ENCODE measurements around the gene GPR146. TPM values are rescaled to one million over a fixed set of nuclear protein-coding genes. Genes with fewer than 3 reads are reported as not detected.

GPR146 gene
- total RNA-seq, 1 experiment from 2014 or later, result 0.95 TPM

DNA sequence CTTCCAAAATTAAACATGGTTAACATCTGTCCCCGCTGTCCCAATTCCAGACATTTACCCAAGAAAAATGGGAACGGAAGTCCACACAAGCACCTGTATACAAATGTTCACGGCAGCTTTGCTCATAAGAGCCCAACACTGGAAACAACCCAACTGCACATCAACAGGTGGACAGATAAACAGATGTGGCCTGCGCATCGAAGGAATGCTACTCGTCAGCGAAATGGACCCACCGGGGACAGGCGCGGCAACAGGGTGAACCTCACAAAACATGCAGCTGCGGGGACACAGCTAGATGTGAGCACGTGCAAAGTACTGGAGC lies 20.9 kb downstream of the GPR146 start:
- no peak for DNase-seq (ENCODE audit: low spot score)
- Histone ChIP-seq H3K9me3 (ENCODE audit: low read depth, low read length, poor library complexity, severe bottlenecking) (no peaks in the 10 kb centered on the region), H3K27ac (ENCODE audit: low read depth, low read length, poor library complexity, severe bottlenecking) (no peak overlapping the region), H3K36me3 (ENCODE audit: insufficient read depth, low read length, poor library complexity, severe bottlenecking) (no peaks in the 10 kb centered on the region), H3K27me3 (replicated peaks; ENCODE audit: insufficient read depth, low read depth, low read length, poor library complexity) (no peaks in the 10 kb centered on the region), H3K4me3 (ENCODE audit: low read depth, low read length, poor library complexity, severe bottlenecking) (no peak overlapping the region), H3K4me1 (ENCODE audit: insufficient read depth, low read length, poor library complexity, severe bottlenecking) (peaks cover 16% of the 10 kb centered on the region)
- ChIA-PET CTCF (interaction anchor here (0.5 to 2.4 kb wide), 10 partner anchors 14 to 121 kb away, joined by 3 to 42 read pairs (median 4); partner anchors contain the start of gene GPR146), POLR2A (ENCODE audit: low non-redundant PET) (no interaction called here)
- BruUV-seq (replicated peaks), result no TSS peak
- TF ChIP-seq EZH2 (IDR thresholded peaks at IDR 0.05; ENCODE audit: borderline replicate concordance, low read depth, low read length, poor library complexity, severe bottlenecking), result no peak
- TF ChIP-seq, protein P1, sequence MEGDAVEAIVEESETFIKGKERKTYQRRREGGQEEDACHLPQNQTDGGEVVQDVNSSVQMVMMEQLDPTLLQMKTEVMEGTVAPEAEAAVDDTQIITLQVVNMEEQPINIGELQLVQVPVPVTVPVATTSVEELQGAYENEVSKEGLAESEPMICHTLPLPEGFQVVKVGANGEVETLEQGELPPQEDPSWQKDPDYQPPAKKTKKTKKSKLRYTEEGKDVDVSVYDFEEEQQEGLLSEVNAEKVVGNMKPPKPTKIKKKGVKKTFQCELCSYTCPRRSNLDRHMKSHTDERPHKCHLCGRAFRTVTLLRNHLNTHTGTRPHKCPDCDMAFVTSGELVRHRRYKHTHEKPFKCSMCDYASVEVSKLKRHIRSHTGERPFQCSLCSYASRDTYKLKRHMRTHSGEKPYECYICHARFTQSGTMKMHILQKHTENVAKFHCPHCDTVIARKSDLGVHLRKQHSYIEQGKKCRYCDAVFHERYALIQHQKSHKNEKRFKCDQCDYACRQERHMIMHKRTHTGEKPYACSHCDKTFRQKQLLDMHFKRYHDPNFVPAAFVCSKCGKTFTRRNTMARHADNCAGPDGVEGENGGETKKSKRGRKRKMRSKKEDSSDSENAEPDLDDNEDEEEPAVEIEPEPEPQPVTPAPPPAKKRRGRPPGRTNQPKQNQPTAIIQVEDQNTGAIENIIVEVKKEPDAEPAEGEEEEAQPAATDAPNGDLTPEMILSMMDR (conservative IDR thresholded peaks at IDR 0.05; ENCODE audit: low read depth, low read length), result no peak
- intact Hi-C loops (cut with micrococcal nuclease; ENCODE audit: unreplicated experiment), result loop anchor here (1.0 kb wide), 1 partner anchor 72 kb away; no protein-coding TSS in a partner anchor

DNA sequence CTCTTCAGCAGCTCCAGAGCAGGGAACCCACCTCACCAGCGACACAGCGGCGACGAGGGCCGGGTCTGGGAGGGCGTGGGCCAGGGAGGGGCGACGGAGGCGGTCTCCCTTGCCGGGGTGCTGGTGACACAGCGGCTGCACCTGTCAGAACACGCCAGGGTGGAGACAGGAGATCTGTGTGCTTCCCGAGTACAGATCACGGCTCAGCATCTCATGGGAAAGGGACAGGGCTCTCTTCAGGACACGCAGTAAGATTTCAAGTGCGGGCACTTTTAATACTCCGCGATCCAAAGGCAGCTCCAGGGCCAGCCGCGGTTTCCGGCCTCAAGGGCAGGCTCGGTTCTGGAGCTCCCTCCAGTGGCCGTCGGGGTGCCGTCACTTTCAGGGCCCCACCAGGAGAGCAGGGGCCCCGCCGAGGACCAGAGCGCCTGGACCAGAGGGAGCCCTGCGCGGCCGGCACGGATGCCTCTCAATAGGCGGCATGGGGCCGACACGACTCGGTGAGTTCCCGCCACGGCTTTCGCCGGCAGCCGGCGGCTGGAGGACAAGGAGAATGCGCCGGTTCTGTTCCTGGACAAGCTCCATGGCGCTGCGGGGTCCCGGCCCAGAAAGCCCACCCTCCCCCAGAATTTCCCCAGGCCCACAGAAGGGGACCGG lies 21.4 kb downstream of the GPR146 start:
- no peaks in the 10 kb centered on the region for H3K36me3 ChIP-seq (ENCODE audit: insufficient read depth, low read length, poor library complexity, severe bottlenecking)
- no peaks in the 10 kb centered on the region for H3K9me3 ChIP-seq (ENCODE audit: low read depth, low read length, poor library complexity, severe bottlenecking)
- intact Hi-C loops (cut with micrococcal nuclease; ENCODE audit: unreplicated experiment), result loop anchor here (1.0 kb wide), 1 partner anchor 72 kb away; no protein-coding TSS in a partner anchor
- H3K27me3 ChIP-seq (replicated peaks; ENCODE audit: insufficient read depth, low read depth, low read length, poor library complexity), result no peaks in the 10 kb centered on the region
- DNase-seq (ENCODE audit: low spot score), result peak; percentile 83
- no peak overlapping the region for H3K4me3 ChIP-seq (ENCODE audit: low read depth, low read length, poor library complexity, severe bottlenecking)
- H3K4me1 ChIP-seq (ENCODE audit: insufficient read depth, low read length, poor library complexity, severe bottlenecking), result peaks cover 11% of the 10 kb centered on the region
- CTCF ChIA-PET, result interaction anchor here (0.5 to 2.4 kb wide), 11 partner anchors 14 to 122 kb away, joined by 3 to 42 read pairs (median 4); partner anchors contain the start of gene GPR146
- POLR2A ChIA-PET (ENCODE audit: low non-redundant PET), result interaction anchor here (0.6 kb wide), 1 partner anchor 25 kb away, joined by 9 read pairs; no protein-coding TSS in a partner anchor
- H3K27ac ChIP-seq (ENCODE audit: low read depth, low read length, poor library complexity, severe bottlenecking), result no peak overlapping the region
- no TSS peak for BruUV-seq (replicated peaks)
- TF ChIP-seq EZH2 (IDR thresholded peaks at IDR 0.05; ENCODE audit: borderline replicate concordance, low read depth, low read length, poor library complexity, severe bottlenecking), result no peak
- TF ChIP-seq, protein P1 (conservative IDR thresholded peaks at IDR 0.05; ENCODE audit: low read depth, low read length), result peak; percentile 87

DNA sequence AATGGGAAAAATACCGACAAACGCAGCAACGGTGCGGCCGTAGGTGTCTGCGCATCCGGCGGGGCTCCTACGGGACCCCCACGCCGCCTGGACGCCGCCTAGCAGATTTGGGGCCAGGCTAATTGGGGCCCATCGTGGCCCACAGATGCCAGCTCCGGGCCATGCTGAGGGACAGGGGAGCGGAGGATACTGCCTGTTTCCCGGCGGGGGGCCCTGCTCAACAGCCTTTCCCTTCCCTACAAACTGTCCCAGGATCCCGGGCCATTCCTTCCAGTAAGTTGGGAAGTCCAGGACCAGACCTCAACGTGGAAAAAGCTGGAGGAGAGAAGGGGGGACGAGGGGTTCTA lies 21.9 kb downstream of the GPR146 start:
- Histone ChIP-seq H3K9me3 (ENCODE audit: low read depth, low read length, poor library complexity, severe bottlenecking) (no peaks in the 10 kb centered on the region), H3K4me1 (ENCODE audit: insufficient read depth, low read length, poor library complexity, severe bottlenecking) (peaks cover 6% of the 10 kb centered on the region), H3K27me3 (replicated peaks; ENCODE audit: insufficient read depth, low read depth, low read length, poor library complexity) (no peaks in the 10 kb centered on the region), H3K4me3 (ENCODE audit: low read depth, low read length, poor library complexity, severe bottlenecking) (no peak overlapping the region), H3K36me3 (ENCODE audit: insufficient read depth, low read length, poor library complexity, severe bottlenecking) (no peaks in the 10 kb centered on the region), H3K27ac (ENCODE audit: low read depth, low read length, poor library complexity, severe bottlenecking) (no peak overlapping the region)
- TF ChIP-seq EZH2 (IDR thresholded peaks at IDR 0.05; ENCODE audit: borderline replicate concordance, low read depth, low read length, poor library complexity, severe bottlenecking), result no peak
- TF ChIP-seq, protein P1 (conservative IDR thresholded peaks at IDR 0.05; ENCODE audit: low read depth, low read length), result no peak
- CTCF ChIA-PET, result interaction anchor here (0.6 to 2.4 kb wide), 9 partner anchors 20 to 107 kb away, joined by 3 to 42 read pairs (median 4); partner anchors contain the start of gene GPR146
- no peak for DNase-seq (ENCODE audit: low spot score)
- intact Hi-C loops (cut with micrococcal nuclease; ENCODE audit: unreplicated experiment), result no loop called here
- POLR2A ChIA-PET (ENCODE audit: low non-redundant PET), result interaction anchor here (0.6 kb wide), 1 partner anchor 25 kb away, joined by 9 read pairs; no protein-coding TSS in a partner anchor
- BruUV-seq (replicated peaks), result no TSS peak

Measured in A673 (cell line).